GM19468 (cell line): Measurements from ENCODE around the gene PTPRS.

Experiments
- ATAC-seq: cut with Tn5 transposase; IDR thresholded peaks from one replicate; pipeline ENCODE4 v1.9.1; 2021; ENCODE audit warnings: mild to moderate bottlenecking, moderate library complexity, moderate number of reproducible peaks; ENCODE audit not compliant: unreplicated experiment; ENCODE audit errors: extremely low read depth

The PTPRS gene

DNA sequence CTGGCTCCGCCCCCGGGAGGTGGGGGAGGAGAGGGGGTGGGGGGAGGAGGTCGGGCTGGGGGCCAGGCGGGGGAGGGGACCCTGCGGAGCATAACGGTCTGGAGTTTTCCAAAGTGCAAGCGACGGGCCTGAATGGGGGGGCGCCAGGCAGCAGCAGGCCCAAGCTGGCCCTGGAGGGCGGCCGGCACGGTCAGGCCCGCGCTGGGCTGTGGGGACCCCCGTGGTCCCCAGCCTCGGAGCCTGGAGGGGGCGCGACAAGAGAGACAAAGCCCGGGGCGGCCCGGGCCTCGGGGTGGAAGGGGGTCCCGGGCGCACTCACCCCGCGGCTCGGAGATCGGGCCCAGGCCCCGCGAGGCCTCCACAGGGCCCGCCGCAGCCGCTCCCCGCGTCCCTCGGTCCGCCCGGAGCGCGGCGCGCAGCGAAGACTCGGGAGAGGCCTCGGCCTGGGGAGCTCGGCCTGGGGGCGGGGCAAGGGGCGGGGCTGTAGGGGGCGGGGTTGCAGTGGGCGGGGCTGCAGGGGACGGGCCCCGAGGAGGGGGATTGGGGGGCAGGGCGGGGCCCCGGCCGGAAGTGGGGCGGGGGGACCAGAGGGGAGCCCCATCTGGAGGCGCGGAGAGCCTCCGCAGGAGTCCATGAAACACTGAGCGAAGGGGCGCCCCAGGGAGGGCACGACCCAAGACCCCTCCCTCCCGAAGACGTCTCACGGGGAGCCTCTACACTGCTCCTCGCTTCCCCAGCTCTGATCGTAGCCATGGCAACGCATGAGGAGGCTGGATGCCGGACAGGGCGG, 47.6 kb downstream of the PTPRS start:
- ATAC-seq, result no peak

DNA sequence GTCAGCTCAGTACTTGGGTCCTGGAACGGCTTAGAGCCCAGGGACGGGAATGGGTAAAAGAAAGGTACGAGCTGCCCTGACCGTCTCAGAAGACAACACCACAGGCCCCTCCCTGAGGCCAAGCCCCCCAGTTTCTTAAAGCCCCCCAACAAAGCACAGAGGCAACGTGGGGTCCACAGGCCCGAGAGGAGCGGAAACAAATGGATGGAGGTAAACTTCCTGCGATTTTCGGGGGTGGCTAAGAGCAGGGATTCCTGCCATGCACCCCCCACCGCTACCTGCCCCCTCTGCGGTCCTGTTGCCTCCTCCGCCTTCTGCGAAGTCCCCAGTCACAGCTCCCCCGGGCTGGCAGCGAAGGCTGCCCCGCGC, 48.2 kb downstream of the PTPRS start:
- no peak for ATAC-seq

GRCh38 chr19:5291588-5292193, 48.9 kb downstream of the PTPRS start:
- ATAC-seq, result no peak
